ENCODE measurements around the gene HOXA7. TPM values are rescaled to one million over a fixed set of nuclear protein-coding genes. Genes with fewer than 3 reads are reported as not detected.
A peak's percentile ranks its signal among the peaks of the same experiment; 100 is the strongest.

HOXA7 gene
- total and polyA plus RNA-seq, 7 donors, result 2.9 to 10.2 (median 6.2) TPM

DNA sequence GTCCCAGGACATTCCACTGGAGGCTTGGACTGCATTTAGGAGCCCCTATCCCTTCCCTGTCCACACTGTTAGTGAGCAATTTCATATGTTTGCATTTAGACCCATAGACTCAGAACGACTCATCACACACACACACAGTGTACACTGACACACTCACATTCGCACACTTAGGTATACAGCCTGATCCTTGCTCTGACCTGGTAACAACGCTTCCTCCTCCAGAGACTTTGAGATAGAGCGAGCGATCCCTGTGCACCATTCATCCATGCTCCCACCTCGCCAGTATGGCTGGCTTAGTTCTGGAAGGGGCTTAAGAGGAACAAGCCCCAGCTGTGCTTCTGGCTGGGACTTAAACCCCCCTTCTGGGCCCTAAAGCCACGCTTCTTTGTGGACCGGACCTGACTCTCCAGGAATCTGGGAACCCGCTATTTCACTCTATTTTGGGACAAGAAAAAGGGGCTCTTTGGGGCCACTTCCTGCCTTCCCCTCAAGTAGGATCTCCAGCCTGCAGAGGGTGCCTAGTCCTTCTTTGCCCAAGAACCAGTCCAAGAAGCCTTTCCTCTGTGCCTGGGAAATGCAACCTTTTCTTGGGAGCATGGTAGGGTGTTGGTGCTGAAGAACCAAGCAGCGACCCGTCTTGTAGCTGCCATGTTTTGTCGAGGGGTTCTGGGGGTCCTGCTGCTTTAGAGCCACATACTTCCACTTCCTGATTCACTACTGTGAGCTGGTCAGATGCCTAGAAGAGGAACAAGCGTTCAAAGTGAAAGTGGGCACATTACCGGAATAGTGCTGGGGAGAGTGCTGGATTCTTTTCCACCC, 44.5 kb upstream of the HOXA7 start:
- Histone ChIP-seq H3K36me3 (ENCODE audit: insufficient read depth in 1 of 2, low read depth in 1 of 2) (no peaks in the 10 kb centered on the region), H3K27ac (no peak overlapping the region), H3K27me3 (ENCODE audit: insufficient read depth in 3 of 3, low read length in 2 of 3) (peaks cover 0 to 95% (median 60%) of the 10 kb centered on the region in 3 donors), H3K4me1 (peaks cover 16% of the 10 kb centered on the region), H3K9me3 (no peaks in the 10 kb centered on the region), H3K4me3 (peak overlapping the region; percentile 56)
- TF ChIP-seq, protein P1, sequence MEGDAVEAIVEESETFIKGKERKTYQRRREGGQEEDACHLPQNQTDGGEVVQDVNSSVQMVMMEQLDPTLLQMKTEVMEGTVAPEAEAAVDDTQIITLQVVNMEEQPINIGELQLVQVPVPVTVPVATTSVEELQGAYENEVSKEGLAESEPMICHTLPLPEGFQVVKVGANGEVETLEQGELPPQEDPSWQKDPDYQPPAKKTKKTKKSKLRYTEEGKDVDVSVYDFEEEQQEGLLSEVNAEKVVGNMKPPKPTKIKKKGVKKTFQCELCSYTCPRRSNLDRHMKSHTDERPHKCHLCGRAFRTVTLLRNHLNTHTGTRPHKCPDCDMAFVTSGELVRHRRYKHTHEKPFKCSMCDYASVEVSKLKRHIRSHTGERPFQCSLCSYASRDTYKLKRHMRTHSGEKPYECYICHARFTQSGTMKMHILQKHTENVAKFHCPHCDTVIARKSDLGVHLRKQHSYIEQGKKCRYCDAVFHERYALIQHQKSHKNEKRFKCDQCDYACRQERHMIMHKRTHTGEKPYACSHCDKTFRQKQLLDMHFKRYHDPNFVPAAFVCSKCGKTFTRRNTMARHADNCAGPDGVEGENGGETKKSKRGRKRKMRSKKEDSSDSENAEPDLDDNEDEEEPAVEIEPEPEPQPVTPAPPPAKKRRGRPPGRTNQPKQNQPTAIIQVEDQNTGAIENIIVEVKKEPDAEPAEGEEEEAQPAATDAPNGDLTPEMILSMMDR (IDR thresholded peaks at IDR 0.05), result no peak
- DNase-seq (no peak), ATAC-seq (peak in 1 of 4 donors; percentile 6)
- 25 to 31% (median 30%) methylated on average over 14 of the region's 14 CpGs for WGBS, 3 donors
- intact Hi-C loops (cut with DNase I), result no loop called here

DNA sequence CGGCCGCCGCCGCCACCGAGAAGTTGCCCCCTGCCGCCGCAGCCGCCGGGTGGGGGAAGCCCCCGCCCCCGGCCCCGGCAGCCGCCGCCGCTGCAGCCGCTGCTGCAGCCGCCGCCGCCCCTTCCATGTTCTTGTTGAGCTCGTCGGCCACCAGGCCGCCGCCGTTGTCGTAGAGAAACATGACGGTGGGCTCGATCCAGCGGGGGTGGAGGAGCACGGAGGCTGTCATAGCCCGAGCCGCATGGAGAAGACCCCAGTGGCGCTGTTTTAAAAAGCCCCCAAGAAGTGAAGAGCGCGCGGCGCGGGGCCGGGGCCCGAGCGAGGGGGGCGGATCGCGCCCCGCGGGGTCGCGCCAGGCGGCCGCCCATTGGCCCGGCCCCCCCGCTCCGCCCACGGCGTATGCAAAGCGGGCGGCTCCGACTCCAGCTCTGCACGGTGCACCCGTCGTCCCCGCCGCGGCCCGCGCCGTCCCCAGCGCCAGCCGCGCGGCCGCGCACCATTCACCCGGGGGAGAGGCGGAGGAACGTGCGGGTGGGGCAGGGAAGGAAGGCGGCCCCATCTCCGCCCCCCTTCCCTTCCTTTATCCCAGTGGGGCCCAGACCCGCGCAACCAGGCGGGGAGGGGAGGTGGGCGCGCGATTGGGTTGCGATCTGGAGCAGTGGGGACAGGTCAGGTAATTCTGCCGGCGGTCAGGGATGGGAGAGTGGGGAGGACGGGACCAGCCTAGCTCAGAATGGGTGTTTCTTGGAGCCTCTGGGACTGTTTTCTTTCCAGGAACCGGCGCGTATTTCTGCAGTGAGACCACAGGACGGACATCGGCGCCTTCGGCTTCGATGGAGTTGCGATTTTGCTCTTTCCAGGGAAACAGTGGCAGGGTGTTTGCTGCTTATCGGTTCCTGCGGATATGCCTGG, 43.6 kb upstream of the HOXA7 start, which contains the start of gene HOXA13:
Gene HOXA13 (minus strand): TSS at position 243 of the 912 bp plus-strand sequence. CDS start 14 bp downstream, at position 229.
- DNase-seq (no peak), ATAC-seq (peak in 3 of 4 donors; percentile 59 to 80 (median 63))
- Histone ChIP-seq H3K9me3 (no peaks in the 10 kb centered on the region), H3K27me3 (ENCODE audit: insufficient read depth in 3 of 3, low read length in 2 of 3) (peaks cover 0 to 95% (median 52%) of the 10 kb centered on the region in 3 donors), H3K4me3 (peak within 1 kb of the TSS; percentile 56), H3K36me3 (ENCODE audit: insufficient read depth in 1 of 2, low read depth in 1 of 2) (no peaks in the 10 kb centered on the region), H3K4me1 (peaks cover 11% of the 10 kb centered on the region), H3K27ac (no peak within 1 kb of the TSS)
- TF ChIP-seq, protein P1 (IDR thresholded peaks at IDR 0.05), result no peak
- intact Hi-C loops (cut with DNase I), result loop anchor here (5.0 to 10.0 kb wide), 7 partner anchors 377 to 895 kb away; no protein-coding TSS in a partner anchor
- WGBS, 3 donors, result 1 to 3% (median 1%) methylated on average over 37 to 99 of the region's 99 CpGs

GRCh38 chr7:27198871-27199801, 42.7 kb upstream of the HOXA7 start:
- DNase-seq (no peak), ATAC-seq (peak in 3 of 4 donors; percentile 24 to 36 (median 35))
- peak overlapping the region; percentile 54 for H3K4me3 ChIP-seq
- H3K4me1 ChIP-seq, result peaks cover 6% of the 10 kb centered on the region
- peaks cover 0 to 95% (median 43%) of the 10 kb centered on the region in 3 donors for H3K27me3 ChIP-seq (ENCODE audit: insufficient read depth in 3 of 3, low read length in 2 of 3)
- H3K9me3 ChIP-seq, result no peaks in the 10 kb centered on the region
- TF ChIP-seq, protein P1 (IDR thresholded peaks at IDR 0.05), result no peak
- 2 to 3% (median 2%) methylated on average over 39 to 93 of the region's 93 CpGs for WGBS, 3 donors
- intact Hi-C loops (cut with DNase I), result loop anchor here (5.0 to 10.0 kb wide), 7 partner anchors 378 to 896 kb away; no protein-coding TSS in a partner anchor
- H3K36me3 ChIP-seq (ENCODE audit: insufficient read depth in 1 of 2, low read depth in 1 of 2), result no peaks in the 10 kb centered on the region
- H3K27ac ChIP-seq, result no peak overlapping the region
